ENCODE data around the gene WAS. TPM values are rescaled to one million over a fixed set of nuclear protein-coding genes. Genes with fewer than 3 reads are reported as not detected.
A peak's percentile ranks its signal among the peaks of the same experiment; 100 is the strongest.
"Not testable (repeated sequence)": the region's sequence is repeated elsewhere in the genome, so short reads cannot be mapped to it uniquely, and the experiment has no call there.

The WAS gene
- total and polyA plus RNA-seq, 2 experiments from 2014 or later, result 0.73 TPM; not detected in 1

GRCh38 chrX:48645669-48646068, 37.9 kb upstream of the WAS start:
- H2AFZ ChIP-seq, result no peak overlapping the region
- H3K4me3 ChIP-seq, result no peak overlapping the region
- H3K4me2 ChIP-seq, result no peak overlapping the region
- H3K9me2 ChIP-seq (replicated peaks; ENCODE audit: insufficient read depth), result no peaks in the 10 kb centered on the region
- no peaks in the 10 kb centered on the region for H3K27me3 ChIP-seq
- no peak for DNase-seq (ENCODE audit: low spot score)
- 83% methylated on average over 7 of the region's 7 CpGs for WGBS (ENCODE audit: low lambda C conversion rate, missing lambda C conversion rate)
- H3K36me3 ChIP-seq (replicated peaks; ENCODE audit: insufficient read depth, low read depth), result no peaks in the 10 kb centered on the region
- no peaks in the 10 kb centered on the region for H3K79me2 ChIP-seq
- TF ChIP-seq, protein P1, sequence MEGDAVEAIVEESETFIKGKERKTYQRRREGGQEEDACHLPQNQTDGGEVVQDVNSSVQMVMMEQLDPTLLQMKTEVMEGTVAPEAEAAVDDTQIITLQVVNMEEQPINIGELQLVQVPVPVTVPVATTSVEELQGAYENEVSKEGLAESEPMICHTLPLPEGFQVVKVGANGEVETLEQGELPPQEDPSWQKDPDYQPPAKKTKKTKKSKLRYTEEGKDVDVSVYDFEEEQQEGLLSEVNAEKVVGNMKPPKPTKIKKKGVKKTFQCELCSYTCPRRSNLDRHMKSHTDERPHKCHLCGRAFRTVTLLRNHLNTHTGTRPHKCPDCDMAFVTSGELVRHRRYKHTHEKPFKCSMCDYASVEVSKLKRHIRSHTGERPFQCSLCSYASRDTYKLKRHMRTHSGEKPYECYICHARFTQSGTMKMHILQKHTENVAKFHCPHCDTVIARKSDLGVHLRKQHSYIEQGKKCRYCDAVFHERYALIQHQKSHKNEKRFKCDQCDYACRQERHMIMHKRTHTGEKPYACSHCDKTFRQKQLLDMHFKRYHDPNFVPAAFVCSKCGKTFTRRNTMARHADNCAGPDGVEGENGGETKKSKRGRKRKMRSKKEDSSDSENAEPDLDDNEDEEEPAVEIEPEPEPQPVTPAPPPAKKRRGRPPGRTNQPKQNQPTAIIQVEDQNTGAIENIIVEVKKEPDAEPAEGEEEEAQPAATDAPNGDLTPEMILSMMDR (IDR thresholded peaks at IDR 0.05; ENCODE audit: poor library complexity), result no peak
- TF ChIP-seq EZH2phosphoT487 (IDR thresholded peaks at IDR 0.05; ENCODE audit: low read depth, severe bottlenecking, unreplicated experiment), result no peak
- TF ChIP-seq EZH2 (IDR thresholded peaks at IDR 0.05; ENCODE audit: borderline replicate concordance), result no peak
- no peaks in the 10 kb centered on the region for H3K9me3 ChIP-seq (ENCODE audit: low read depth)
- no peaks in the 10 kb centered on the region for H4K20me1 ChIP-seq (ENCODE audit: insufficient read depth, poor library complexity, severe bottlenecking)
- H3K27ac ChIP-seq, result no peak overlapping the region
- no peaks in the 10 kb centered on the region for H3K4me1 ChIP-seq (ENCODE audit: insufficient read depth)

- no peaks in the 10 kb centered on the region for H3K79me2 ChIP-seq
- no peaks in the 10 kb centered on the region for H3K9me3 ChIP-seq (ENCODE audit: low read depth)
- TF ChIP-seq, protein P1 (IDR thresholded peaks at IDR 0.05; ENCODE audit: poor library complexity), result peak; percentile 42
- no peak for TF ChIP-seq EZH2 (IDR thresholded peaks at IDR 0.05; ENCODE audit: borderline replicate concordance)
- no peaks in the 10 kb centered on the region for H3K9me2 ChIP-seq (replicated peaks; ENCODE audit: insufficient read depth)
- peak; percentile 37 for DNase-seq (ENCODE audit: low spot score)
- 47% methylated on average over 6 of the region's 6 CpGs for WGBS (ENCODE audit: low lambda C conversion rate, missing lambda C conversion rate)
- H3K27ac ChIP-seq, result no peak overlapping the region
- no peak overlapping the region for H3K4me2 ChIP-seq
- no peak overlapping the region for H3K4me3 ChIP-seq
- no peak overlapping the region for H2AFZ ChIP-seq
- no peaks in the 10 kb centered on the region for H3K27me3 ChIP-seq
- no peaks in the 10 kb centered on the region for H3K36me3 ChIP-seq (replicated peaks; ENCODE audit: insufficient read depth, low read depth)
- H4K20me1 ChIP-seq (ENCODE audit: insufficient read depth, poor library complexity, severe bottlenecking), result no peaks in the 10 kb centered on the region
- H3K4me1 ChIP-seq (ENCODE audit: insufficient read depth), result no peaks in the 10 kb centered on the region
Observed at GRCh38 chrX:48648336-48648751, 35.3 kb upstream of the WAS start.

- Histone ChIP-seq H3K27me3 (no peaks in the 10 kb centered on the region), H3K79me2 (no peaks in the 10 kb centered on the region), H3K4me3 (no peak overlapping the region), H4K20me1 (ENCODE audit: insufficient read depth, poor library complexity, severe bottlenecking) (no peaks in the 10 kb centered on the region), H3K4me1 (ENCODE audit: insufficient read depth) (no peaks in the 10 kb centered on the region), H3K27ac (no peak overlapping the region), H3K9me2 (replicated peaks; ENCODE audit: insufficient read depth) (no peaks in the 10 kb centered on the region), H3K4me2 (no peak overlapping the region), H2AFZ (no peak overlapping the region), H3K9me3 (ENCODE audit: low read depth) (no peaks in the 10 kb centered on the region), H3K36me3 (replicated peaks; ENCODE audit: insufficient read depth, low read depth) (no peaks in the 10 kb centered on the region)
- TF ChIP-seq EZH2 (IDR thresholded peaks at IDR 0.05; ENCODE audit: borderline replicate concordance), result no peak
- TF ChIP-seq, protein P1 (IDR thresholded peaks at IDR 0.05; ENCODE audit: poor library complexity), result no peak
- TF ChIP-seq EZH2phosphoT487 (IDR thresholded peaks at IDR 0.05; ENCODE audit: low read depth, severe bottlenecking, unreplicated experiment), result no peak
- WGBS (ENCODE audit: low lambda C conversion rate, missing lambda C conversion rate), result 63% methylated on average over 3 of the region's 3 CpGs
- no peak for DNase-seq (ENCODE audit: low spot score)
Observed at GRCh38 chrX:48649102-48649501, 34.5 kb upstream of the WAS start.

DNA sequence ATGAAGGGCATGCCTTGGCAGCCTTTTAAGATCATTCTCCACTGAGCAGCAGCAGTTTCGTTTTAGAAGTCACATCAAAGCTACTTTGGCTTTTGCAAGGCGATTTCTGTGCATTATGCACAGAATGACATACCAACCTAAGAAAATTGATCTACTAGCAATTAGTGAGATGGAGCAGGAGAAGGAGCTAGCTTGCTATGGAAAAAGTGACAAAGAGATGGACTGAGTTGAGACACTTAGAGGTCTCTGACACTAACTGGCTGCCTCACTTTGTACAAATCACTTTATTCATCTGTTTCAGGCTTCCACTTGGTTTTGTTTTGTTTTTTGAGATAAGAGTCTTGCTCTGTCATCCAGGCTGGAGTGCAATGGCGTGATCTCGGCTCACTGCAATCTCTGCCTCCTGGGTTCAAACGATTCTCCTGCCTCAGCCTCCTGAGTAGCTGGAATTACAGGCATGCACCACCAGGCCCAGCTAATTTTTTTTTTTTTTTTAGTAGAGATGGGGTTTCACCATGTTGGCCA, 31.5 kb upstream of the WAS start:
- H4K20me1 ChIP-seq (ENCODE audit: insufficient read depth, poor library complexity, severe bottlenecking); H3K9me2 ChIP-seq (replicated peaks; ENCODE audit: insufficient read depth); H3K79me2 ChIP-seq; H3K36me3 ChIP-seq (replicated peaks; ENCODE audit: insufficient read depth, low read depth); H2AFZ ChIP-seq; DNase-seq (ENCODE audit: low spot score); H3K4me1 ChIP-seq (ENCODE audit: insufficient read depth); H3K4me3 ChIP-seq; H3K9me3 ChIP-seq (ENCODE audit: low read depth); H3K4me2 ChIP-seq; H3K27me3 ChIP-seq; H3K27ac ChIP-seq: not testable (repeated sequence)
- 72% methylated on average over 5 of the region's 5 CpGs for WGBS (ENCODE audit: low lambda C conversion rate, missing lambda C conversion rate)

GRCh38 chrX:48654746-48655145, 28.9 kb upstream of the WAS start:
- not testable (repeated sequence) for DNase-seq (ENCODE audit: low spot score); H2AFZ ChIP-seq; H3K4me3 ChIP-seq; H4K20me1 ChIP-seq (ENCODE audit: insufficient read depth, poor library complexity, severe bottlenecking); H3K79me2 ChIP-seq; H3K9me2 ChIP-seq (replicated peaks; ENCODE audit: insufficient read depth); H3K36me3 ChIP-seq (replicated peaks; ENCODE audit: insufficient read depth, low read depth); H3K27ac ChIP-seq; H3K4me2 ChIP-seq; H3K4me1 ChIP-seq (ENCODE audit: insufficient read depth); H3K9me3 ChIP-seq (ENCODE audit: low read depth); H3K27me3 ChIP-seq
- WGBS (ENCODE audit: low lambda C conversion rate, missing lambda C conversion rate), result 62% methylated on average over 19 of the region's 19 CpGs

GRCh38 chrX:48659686-48660085, 23.9 kb upstream of the WAS start:
- DNase-seq (ENCODE audit: low spot score); H3K9me3 ChIP-seq (ENCODE audit: low read depth); H3K79me2 ChIP-seq; H3K4me1 ChIP-seq (ENCODE audit: insufficient read depth); H3K4me2 ChIP-seq; H3K27me3 ChIP-seq; H3K9me2 ChIP-seq (replicated peaks; ENCODE audit: insufficient read depth); H3K4me3 ChIP-seq; H3K36me3 ChIP-seq (replicated peaks; ENCODE audit: insufficient read depth, low read depth); H2AFZ ChIP-seq; H4K20me1 ChIP-seq (ENCODE audit: insufficient read depth, poor library complexity, severe bottlenecking); H3K27ac ChIP-seq: not testable (repeated sequence)
- WGBS (ENCODE audit: low lambda C conversion rate, missing lambda C conversion rate), result 95% methylated on average over 8 of the region's 34 CpGs
